ENCODE data around the gene VGLL3. TPM values are rescaled to one million over a fixed set of nuclear protein-coding genes. Genes with fewer than 3 reads are reported as not detected.

VGLL3 gene
- total RNA-seq, 1 donor from 2014 or later, result 40.6 TPM

GRCh38 chr3:86890741-86891396 is 100.1 kb downstream of the VGLL3 start:
- no peaks in the 10 kb centered on the region for H3K27me3 ChIP-seq (ENCODE audit: control insufficient read depth, insufficient read depth, low read length)
- no peak for DNase-seq (ENCODE audit: low read depth)
- no peaks in the 10 kb centered on the region for H3K36me3 ChIP-seq (ENCODE audit: control insufficient read depth, insufficient read depth, low read length)
- TF ChIP-seq CTCF (IDR thresholded peaks at IDR 0.05; ENCODE audit: insufficient read depth, low read length, poor library complexity, severe bottlenecking), result no peak
- H3K4me3 ChIP-seq (ENCODE audit: low read depth, low read length), result no peak overlapping the region

Other genes starting within 250 kb of the VGLL3 start
- 58.2 and 61.1 TPM in 2 replicates for gene CHMP2B, start 236.2 kb upstream of the VGLL3 start, total RNA-seq

Measured in kidney epithelial cell (primary cell).